Breast epithelium (tissue), 4 donors: ENCODE results near the gene WHAMM. TPM values are rescaled to one million over a fixed set of nuclear protein-coding genes. Genes with fewer than 3 reads are reported as not detected.

Experiments used
- DNase-seq, 2 donors: peaks; one replicate each; pipeline ENCODE4 v3.0.0-alpha.2; 2019; ENCODE audit warnings: low spot score in 2 of 2
- H3K27ac ChIP-seq, 2 donors: fragments of 200-600 bp; sonication (generic) in 1 of 2; one replicate each; pipeline ENCODE4 v1.5.1; 2016 to 2019; ENCODE audit warnings: mild to moderate bottlenecking in 1 of 2
- H3K27me3 ChIP-seq, 2 donors: fragments of 200-600 bp; sonication (generic) in 1 of 2; one replicate each; pipeline versions ENCODE4 v1.5.1 to v1.6.0; 2017 to 2019; ENCODE audit warnings: control low read depth in 1 of 2, mild to moderate bottlenecking in 1 of 2
- H3K36me3 ChIP-seq: fragments of 200-600 bp; one replicate; pipeline ENCODE4 v1.5.1; 2019
- H3K4me1 ChIP-seq, 2 donors: fragments of 200-600 bp; sonication (generic); one replicate each; pipeline ENCODE4 v1.5.1; 2016 to 2019; ENCODE audit warnings: control low read depth in 1 of 2
- H3K4me3 ChIP-seq, 3 donors: fragments of 200-600 bp; sonication (generic); 1 replicate in 2 of 3; 2 replicates in 1 of 3; pipeline ENCODE4 v1.5.1; 2016 to 2019; ENCODE audit warnings: mild to moderate bottlenecking in 3 of 3, moderate library complexity in 2 of 3
- H3K9me3 ChIP-seq, 2 donors: fragments of 200-600 bp; sonication (generic) in 1 of 2; one replicate each; pipeline ENCODE4 v1.5.1; 2016 to 2019; ENCODE audit warnings: control low read depth in 1 of 2
- POLR2A ChIP-seq: fragments of 450-650 bp; IDR thresholded peaks from one replicate; pipeline ENCODE4 v1.6.1; 2016; ENCODE audit warnings: antibody characterized with exemption, mild to moderate bottlenecking, moderate library complexity
- POLR2AphosphoS5 ChIP-seq, 3 donors: sonication (generic); formaldehyde crosslinking; IDR thresholded peaks; one replicate each; pipeline ENCODE4 v1.6.1; 2017; ENCODE audit warnings: antibody characterized with exemption in 3 of 3
- intact Hi-C: fragments of 100-400 bp; cut with DNase I; formaldehyde crosslinking; loops from one replicate; pipeline ENCODE4 v1.15.1; 2023; ENCODE audit warnings: low total_unique reads
- total RNA-seq, 3 donors: library from RNA; depleted of rRNA; stranded (reverse); fragments of >200 nt; gene quantifications; one replicate each; pipeline ENCODE4 v1.1.0, GENCODE V29; 2016
- TF ChIP-seq, protein P1 (sequence below), 3 donors: fragments of 450-650 bp; IDR thresholded peaks; one replicate each; pipeline ENCODE4 v1.5.1; 2016 to 2017; ENCODE audit warnings: antibody characterized with exemption in 3 of 3, mild to moderate bottlenecking in 3 of 3, moderate library complexity in 3 of 3

Gene WHAMM
- total RNA-seq, 3 donors from 2014 or later = 10.8 to 12.9 (median 11.0) TPM

DNA sequence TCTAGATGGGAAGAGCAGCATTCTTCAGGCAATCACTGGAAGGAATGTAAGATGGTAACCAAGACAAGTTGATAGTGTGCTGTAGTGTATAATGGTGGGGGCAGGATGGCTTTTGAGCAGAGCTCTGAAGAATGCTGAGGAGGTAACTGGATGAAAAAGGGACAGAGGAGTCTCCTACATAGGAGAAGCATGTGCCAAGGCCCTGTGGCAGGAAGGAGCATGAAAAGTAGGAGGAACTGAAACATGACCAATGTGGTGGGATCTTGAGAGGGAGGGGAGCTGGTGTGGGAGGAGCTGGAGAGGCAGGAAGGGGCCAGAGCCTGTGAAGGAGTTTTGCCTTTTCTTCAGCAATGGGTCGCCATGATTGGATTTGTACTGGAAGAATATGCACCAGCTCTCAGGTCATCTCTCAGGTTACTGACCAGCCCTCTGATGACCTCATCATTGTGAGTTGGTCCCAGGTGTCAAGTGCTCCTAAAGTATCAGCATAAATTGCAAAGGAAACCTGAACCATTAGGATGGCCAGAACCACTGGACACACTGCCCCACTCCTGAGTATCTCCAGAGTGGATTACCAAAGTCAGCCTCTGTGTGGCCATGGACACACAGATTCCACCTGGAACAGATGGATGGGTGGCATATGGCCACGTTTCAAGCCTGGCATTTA is 42.1 kb upstream of the WHAMM start:
- no peaks in the 10 kb centered on the region for H3K27me3 ChIP-seq
- DNase-seq = no peak
- no peak overlapping the region for H3K4me3 ChIP-seq
- H3K36me3 ChIP-seq = no peaks in the 10 kb centered on the region
- no peak for TF ChIP-seq POLR2A
- TF ChIP-seq, protein P1, sequence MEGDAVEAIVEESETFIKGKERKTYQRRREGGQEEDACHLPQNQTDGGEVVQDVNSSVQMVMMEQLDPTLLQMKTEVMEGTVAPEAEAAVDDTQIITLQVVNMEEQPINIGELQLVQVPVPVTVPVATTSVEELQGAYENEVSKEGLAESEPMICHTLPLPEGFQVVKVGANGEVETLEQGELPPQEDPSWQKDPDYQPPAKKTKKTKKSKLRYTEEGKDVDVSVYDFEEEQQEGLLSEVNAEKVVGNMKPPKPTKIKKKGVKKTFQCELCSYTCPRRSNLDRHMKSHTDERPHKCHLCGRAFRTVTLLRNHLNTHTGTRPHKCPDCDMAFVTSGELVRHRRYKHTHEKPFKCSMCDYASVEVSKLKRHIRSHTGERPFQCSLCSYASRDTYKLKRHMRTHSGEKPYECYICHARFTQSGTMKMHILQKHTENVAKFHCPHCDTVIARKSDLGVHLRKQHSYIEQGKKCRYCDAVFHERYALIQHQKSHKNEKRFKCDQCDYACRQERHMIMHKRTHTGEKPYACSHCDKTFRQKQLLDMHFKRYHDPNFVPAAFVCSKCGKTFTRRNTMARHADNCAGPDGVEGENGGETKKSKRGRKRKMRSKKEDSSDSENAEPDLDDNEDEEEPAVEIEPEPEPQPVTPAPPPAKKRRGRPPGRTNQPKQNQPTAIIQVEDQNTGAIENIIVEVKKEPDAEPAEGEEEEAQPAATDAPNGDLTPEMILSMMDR (IDR thresholded peaks at IDR 0.05) = no peak
- no peak for TF ChIP-seq POLR2AphosphoS5 (IDR thresholded peaks at IDR 0.05)
- no peaks in the 10 kb centered on the region for H3K9me3 ChIP-seq
- intact Hi-C loops = no loop called here
- no peak overlapping the region for H3K27ac ChIP-seq
- H3K4me1 ChIP-seq = no peaks in the 10 kb centered on the region

DNA sequence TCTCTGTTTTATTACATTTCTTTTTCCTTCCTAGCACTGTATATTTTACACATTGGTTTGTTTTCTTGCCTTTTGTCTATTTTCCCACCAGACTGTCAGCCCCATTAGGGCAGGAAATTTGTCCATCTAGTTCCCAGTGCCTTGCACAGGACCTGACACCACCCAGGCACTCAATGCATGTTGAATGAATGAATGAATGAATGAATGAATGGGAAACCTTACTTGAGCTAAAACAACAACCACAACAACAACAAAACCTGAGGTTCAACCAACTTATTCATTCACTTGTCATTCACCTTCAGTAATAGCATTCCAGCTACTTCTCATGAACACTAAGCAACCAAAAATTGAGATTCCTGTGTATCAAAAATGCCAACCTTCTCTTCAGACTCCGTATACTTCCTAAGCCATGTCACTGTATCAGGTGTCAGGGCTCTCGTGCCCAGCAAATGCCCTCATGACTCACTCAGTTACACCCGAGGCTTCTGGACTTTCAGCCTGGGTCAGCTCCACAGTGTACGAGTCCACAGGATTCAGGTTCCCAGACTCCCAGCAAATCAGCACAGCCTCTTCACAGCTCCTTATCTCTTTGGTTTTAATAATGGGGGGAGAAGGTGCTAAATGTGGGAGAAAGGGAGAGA is 40.9 kb upstream of the WHAMM start:
- no peaks in the 10 kb centered on the region for H3K36me3 ChIP-seq
- H3K4me1 ChIP-seq = no peaks in the 10 kb centered on the region
- no peak for DNase-seq
- H3K27ac ChIP-seq = no peak overlapping the region
- TF ChIP-seq POLR2AphosphoS5 (IDR thresholded peaks at IDR 0.05) (no peak), POLR2A (no peak)
- no peaks in the 10 kb centered on the region for H3K27me3 ChIP-seq
- intact Hi-C loops = no loop called here
- H3K9me3 ChIP-seq = no peaks in the 10 kb centered on the region
- no peak overlapping the region for H3K4me3 ChIP-seq

DNA sequence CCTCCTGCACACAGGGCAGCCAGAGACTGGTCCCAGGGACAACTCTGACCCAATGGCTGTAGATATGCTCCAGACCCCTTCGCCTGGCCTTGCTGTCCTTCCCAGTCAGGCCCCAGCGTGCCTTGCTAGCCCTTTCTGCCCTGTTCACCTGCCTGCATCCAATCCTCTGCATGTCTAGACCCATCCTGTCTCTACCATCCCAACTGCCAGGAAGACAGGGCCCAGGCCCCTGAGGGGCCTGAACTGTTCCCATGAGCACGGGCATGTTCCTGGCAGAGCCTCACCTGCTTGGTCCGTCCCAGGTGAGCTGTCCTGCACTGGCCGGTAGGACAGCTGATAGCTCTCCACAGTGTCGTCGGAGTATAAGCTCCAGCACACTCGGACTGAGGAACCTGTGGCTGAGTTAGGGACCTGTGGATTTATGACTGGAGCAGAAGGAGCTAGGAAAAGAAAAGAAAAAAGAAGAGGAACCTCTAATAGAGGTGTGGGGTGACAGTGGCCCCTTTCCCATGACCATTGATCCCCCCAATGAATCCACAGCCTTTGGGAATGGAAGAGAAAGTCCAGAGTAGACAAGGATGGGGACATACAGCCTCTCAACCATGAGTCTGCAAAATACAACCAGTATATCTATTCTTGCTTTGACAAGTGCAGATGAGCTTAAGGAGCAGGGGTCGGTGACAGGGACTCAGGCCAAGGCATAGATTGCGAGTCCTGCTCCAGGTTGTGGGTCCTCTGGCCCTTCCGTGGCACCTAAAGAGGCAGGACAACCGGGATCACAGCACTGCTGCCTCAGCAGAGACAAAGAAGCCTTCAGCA is 37.4 kb upstream of the WHAMM start:
- Histone ChIP-seq H3K27ac (no peak overlapping the region), H3K9me3 (no peaks in the 10 kb centered on the region), H3K4me3 (no peak overlapping the region), H3K36me3 (no peaks in the 10 kb centered on the region), H3K27me3 (no peaks in the 10 kb centered on the region), H3K4me1 (no peaks in the 10 kb centered on the region)
- intact Hi-C loops = no loop called here
- TF ChIP-seq POLR2A = no peak
- TF ChIP-seq, protein P1 (IDR thresholded peaks at IDR 0.05) = no peak
- no peak for TF ChIP-seq POLR2AphosphoS5 (IDR thresholded peaks at IDR 0.05)
- no peak for DNase-seq

DNA sequence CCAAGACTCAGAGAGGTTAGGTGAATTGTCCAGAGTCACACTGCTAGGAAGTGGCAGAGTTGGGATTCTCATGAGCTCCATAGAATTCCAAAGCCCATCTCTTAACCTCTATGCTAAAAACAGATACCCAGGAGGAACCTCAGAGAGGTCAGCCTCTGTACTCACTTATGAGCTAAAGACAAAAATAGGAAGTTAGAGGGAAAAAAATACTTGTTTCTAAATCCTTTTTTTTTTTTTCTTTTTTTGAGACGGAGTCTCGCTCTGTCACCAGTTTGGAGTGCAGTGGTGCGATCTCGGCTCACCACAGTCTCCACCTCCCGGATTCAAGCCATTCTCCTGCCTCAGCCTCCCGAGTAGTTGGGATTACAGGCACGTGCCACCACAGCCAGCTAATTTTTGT is 34.9 kb upstream of the WHAMM start:
- no peak for DNase-seq
- Histone ChIP-seq H3K4me3 (no peak overlapping the region), H3K9me3 (no peaks in the 10 kb centered on the region), H3K27me3 (no peaks in the 10 kb centered on the region), H3K27ac (no peak overlapping the region), H3K36me3 (no peaks in the 10 kb centered on the region), H3K4me1 (no peaks in the 10 kb centered on the region)
- TF ChIP-seq, protein P1 (IDR thresholded peaks at IDR 0.05) = no peak
- TF ChIP-seq POLR2AphosphoS5 (IDR thresholded peaks at IDR 0.05) (no peak), POLR2A (no peak)
- intact Hi-C loops = no loop called here

DNA sequence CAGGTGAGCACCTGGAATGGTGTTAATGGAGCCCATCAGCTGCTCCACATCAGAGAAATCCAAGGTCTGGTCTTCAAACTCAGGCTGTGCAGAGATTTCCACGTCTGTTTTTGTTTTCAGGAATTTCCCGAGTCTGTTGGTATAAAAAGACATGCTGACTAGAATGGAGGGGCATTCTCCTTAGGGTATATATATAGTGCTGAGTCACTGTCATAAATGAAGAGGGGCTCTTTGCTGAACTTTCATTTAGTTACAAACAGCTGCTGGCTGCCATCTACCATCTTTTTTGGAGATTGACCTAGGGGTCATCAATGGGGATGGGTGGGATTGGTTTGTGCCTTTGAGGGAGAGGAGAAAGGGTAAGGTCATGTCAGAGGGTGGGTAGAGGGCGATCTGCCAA is 30.7 kb upstream of the WHAMM start:
- H3K4me1 ChIP-seq = no peaks in the 10 kb centered on the region
- H3K36me3 ChIP-seq = no peaks in the 10 kb centered on the region
- H3K27me3 ChIP-seq = no peaks in the 10 kb centered on the region
- H3K4me3 ChIP-seq = no peak overlapping the region
- no peak for DNase-seq
- no peak overlapping the region for H3K27ac ChIP-seq
- H3K9me3 ChIP-seq = no peaks in the 10 kb centered on the region
- TF ChIP-seq, protein P1 (IDR thresholded peaks at IDR 0.05) = no peak
- TF ChIP-seq POLR2A (no peak), POLR2AphosphoS5 (IDR thresholded peaks at IDR 0.05) (no peak)
- intact Hi-C loops = no loop called here
